HCT116 (cell line): ENCODE results near the gene SLC24A3.

ENCODE experiments used
- EGR1 ChIP-seq: IDR thresholded peaks from 2 replicates; pipeline ENCODE4 v1.6.1; 2012; ENCODE audit warnings: low read depth
- EZH2 ChIP-seq: fragments of 200-600 bp; sonication (generic); IDR thresholded peaks from 2 replicates; pipeline ENCODE4 v1.6.1; 2017; ENCODE audit warnings: antibody characterized with exemption, mixed run types
- SIN3A ChIP-seq: IDR thresholded peaks from 2 replicates; pipeline ENCODE4 v1.6.1; 2012; ENCODE audit warnings: low read depth
- TF ChIP-seq, protein P1 (sequence below), 3 experiments: fragments of 200-600 bp in 1 of 3; sonication (generic) in 1 of 3; IDR thresholded peaks in 2 of 3; conservative IDR thresholded peaks in 1 of 3; 2 replicates each; pipeline ENCODE4 v1.5.1; 2012 to 2017; ENCODE audit warnings: low read depth in 2 of 3, low read length in 2 of 3, antibody characterized with exemption in 1 of 3, borderline replicate concordance in 1 of 3, control low read depth in 1 of 3, mild to moderate bottlenecking in 1 of 3, mixed read lengths in 1 of 3, mixed run types in 1 of 3, moderate library complexity in 1 of 3; ENCODE audit not compliant: insufficient read depth in 1 of 3

DNA sequence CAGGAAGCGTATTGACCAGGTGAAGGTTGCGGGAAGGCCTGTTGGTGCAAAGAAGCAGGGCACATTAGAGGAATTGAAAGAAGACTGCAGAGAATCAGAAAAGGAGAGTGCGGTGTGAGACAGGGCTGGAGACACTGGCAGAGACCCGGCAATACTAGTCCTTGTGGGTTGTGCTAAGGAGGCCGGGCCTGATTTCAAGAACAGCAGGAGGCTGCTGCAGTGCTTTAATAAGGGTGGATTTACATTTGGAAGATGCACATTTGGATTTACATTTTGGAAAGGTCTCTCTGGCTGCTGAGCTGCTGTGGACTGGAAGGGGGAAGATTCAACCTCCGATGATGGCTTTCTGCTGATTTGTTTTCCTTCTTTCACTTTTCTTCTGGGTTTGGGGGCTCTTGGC lies 167.8 kb downstream of the SLC24A3 start:
- TF ChIP-seq EGR1 (no peak), SIN3A (no peak), EZH2 (no peak)
- TF ChIP-seq, protein P1, sequence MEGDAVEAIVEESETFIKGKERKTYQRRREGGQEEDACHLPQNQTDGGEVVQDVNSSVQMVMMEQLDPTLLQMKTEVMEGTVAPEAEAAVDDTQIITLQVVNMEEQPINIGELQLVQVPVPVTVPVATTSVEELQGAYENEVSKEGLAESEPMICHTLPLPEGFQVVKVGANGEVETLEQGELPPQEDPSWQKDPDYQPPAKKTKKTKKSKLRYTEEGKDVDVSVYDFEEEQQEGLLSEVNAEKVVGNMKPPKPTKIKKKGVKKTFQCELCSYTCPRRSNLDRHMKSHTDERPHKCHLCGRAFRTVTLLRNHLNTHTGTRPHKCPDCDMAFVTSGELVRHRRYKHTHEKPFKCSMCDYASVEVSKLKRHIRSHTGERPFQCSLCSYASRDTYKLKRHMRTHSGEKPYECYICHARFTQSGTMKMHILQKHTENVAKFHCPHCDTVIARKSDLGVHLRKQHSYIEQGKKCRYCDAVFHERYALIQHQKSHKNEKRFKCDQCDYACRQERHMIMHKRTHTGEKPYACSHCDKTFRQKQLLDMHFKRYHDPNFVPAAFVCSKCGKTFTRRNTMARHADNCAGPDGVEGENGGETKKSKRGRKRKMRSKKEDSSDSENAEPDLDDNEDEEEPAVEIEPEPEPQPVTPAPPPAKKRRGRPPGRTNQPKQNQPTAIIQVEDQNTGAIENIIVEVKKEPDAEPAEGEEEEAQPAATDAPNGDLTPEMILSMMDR (IDR thresholded peaks at IDR 0.05 in 2 of 3, conservative IDR thresholded peaks at IDR 0.05 in 1 of 3; ENCODE audit: borderline replicate concordance in 1 of 3, insufficient read depth in 1 of 3, low read depth in 2 of 3, low read length in 2 of 3) = no peak
